ENCODE results near the gene MSX2. TPM values are rescaled to one million over a fixed set of nuclear protein-coding genes. Genes with fewer than 3 reads are reported as not detected.

The MSX2 gene
- total RNA-seq: 0.16 and 0.38 TPM in 2 replicates

DNA sequence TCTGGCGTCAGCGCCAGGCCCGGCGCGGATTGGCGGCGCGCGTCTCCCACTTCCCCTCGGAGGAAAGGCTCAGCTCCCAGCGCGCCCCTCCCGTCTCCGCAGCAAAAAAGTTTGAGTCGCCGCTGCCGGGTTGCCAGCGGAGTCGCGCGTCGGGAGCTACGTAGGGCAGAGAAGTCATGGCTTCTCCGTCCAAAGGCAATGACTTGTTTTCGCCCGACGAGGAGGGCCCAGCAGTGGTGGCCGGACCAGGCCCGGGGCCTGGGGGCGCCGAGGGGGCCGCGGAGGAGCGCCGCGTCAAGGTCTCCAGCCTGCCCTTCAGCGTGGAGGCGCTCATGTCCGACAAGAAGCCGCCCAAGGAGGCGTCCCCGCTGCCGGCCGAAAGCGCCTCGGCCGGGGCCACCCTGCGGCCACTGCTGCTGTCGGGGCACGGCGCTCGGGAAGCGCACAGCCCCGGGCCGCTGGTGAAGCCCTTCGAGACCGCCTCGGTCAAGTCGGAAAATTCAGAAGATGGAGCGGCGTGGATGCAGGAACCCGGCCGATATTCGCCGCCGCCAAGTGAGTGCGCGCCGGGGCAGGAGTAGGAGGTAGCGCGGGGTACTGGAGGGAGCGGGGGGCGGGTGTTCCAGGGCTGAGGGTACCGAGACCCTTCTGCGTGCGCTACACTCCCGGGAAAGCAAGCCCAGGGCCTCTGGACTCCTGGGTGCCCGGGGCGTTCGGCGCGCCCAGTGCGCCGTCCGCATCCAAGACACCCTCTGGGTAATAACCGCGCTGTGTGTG, at the start of gene MSX2:
MSX2 (plus strand) TSS at position 99 of the 777 bp plus-strand sequence; CDS start at position 177, 78 bp downstream.

Measured in mesangial cell (primary cell).